Endometrium (tissue), 2 donors: ENCODE data around the gene EEPD1.
"Not testable (repeated sequence)": the region's sequence is repeated elsewhere in the genome, so short reads cannot be mapped to it uniquely, and the experiment has no call there.

Experiments
- FAIRE-seq: peaks from 2 replicates; lab custom pipeline; 2012; peaks lifted over from hg19 to GRCh38; lab: Jason Lieb, UNC
- donor health status: control.
- donor health status: control.

EEPD1 gene

DNA sequence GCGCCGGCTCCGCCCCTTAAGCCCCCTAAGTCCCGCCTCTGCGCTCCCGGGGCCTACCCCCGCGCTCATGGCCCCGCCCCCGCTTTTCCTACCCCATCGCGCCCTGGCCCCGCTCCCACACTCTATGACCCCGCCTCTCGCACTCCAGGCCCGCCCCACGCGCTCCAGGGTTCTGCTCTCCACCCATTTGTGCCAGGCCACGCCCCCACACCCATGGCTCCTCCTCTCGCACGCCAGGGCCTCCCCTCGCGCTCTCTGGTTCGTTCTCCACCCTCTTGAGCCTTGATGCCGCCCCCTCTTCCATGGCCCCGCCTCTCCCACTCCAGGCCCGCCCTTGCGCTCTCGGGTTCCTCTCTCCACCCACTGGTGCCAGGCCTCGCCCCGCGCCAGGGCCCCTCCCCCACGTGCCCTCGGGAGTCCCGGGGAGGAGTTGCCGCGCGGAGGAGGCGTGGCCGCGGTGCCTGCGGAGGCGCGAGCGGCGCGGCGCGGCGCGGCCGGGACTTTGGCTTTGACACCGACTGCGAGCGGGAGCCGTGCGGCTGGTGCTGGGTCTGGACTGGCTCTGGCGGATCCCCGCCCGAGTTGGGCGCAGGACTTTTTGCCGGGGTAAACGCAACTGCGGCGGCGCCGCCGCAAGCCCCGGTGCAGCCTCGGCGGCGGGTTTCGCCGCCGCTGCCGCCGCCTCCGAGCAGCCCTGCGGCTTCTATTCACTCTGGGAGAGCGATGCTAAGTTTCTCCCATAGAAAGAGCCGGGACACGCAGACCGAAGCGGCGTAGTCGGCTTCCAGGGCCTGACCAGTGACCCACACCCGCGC, at the start of gene EEPD1:
TSS of gene EEPD1 (plus strand) at position 499 of the 815 bp plus-strand sequence. CDS start 1,071 bp downstream, outside the sequence.
- FAIRE-seq: peak; percentile 98

DNA sequence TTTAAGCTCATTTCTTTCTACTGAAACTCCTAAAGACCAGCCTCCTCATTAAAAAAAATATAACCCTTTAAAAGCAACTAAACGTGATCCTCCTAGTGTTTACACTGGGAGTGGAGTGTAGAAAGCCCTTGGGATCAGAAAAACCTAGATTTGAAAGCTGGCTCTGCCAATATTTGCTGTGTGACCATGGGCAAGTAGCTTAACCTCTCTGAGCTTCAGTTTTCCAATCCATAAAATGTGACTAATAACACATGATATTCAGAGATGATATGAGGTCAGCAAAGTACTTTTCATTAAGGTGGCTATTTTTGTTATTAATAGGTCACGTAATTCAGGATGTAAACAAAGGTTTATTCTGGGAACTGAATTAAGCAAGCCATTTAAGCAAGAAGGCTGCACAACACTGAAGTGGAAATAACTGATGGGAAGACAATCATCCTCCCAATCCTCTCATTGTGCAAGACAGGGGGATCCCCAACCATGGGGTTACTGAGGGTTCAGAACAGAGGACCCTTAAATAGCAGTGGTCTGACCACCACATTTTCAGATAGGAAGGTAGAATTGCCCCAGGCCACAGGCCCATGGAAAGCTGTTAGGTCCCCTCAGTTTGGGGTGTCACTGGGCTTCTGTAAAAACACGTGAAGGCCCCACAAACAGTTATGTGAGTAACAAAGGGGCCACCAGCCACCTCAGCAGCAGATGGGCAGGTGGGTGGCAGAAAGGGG, 49.1 kb upstream of the EEPD1 start:
- FAIRE-seq: no peak

GRCh38 chr7:36106972-36107908, 45.8 kb upstream of the EEPD1 start:
- not testable (repeated sequence) for FAIRE-seq

- no peak for FAIRE-seq
Measured at GRCh38 chr7:36107926-36108631, 45.0 kb upstream of the EEPD1 start.

DNA sequence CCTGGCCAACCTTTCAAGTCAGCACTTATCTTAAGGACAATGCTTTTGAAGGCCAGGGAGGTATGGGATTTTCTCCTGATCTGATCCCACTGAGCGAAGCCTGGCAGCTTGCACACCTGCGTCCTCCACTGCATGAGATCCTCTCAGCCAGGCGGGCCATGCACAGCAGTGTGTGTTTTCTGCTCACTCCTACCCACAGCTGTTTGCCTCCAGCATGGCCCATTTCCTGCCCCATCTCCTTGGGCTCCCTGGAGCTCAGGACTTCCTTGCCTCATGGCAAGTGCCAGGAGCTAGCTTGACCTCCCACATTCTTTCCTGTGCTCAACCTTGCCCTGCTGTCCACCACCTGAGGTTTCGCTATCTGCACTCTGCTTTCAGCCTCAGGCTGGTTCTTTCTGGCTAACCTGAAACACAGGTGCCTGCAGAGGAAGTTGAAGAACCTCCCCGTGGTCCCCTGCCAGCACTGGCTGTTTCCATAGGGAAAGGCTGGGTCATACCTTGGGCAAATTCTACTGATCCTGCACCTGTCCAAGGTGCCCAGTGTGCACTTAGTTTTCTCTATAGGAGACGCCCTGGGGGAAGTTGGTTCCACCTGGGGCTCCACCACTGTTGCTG, 43.9 kb upstream of the EEPD1 start:
- FAIRE-seq: no peak

DNA sequence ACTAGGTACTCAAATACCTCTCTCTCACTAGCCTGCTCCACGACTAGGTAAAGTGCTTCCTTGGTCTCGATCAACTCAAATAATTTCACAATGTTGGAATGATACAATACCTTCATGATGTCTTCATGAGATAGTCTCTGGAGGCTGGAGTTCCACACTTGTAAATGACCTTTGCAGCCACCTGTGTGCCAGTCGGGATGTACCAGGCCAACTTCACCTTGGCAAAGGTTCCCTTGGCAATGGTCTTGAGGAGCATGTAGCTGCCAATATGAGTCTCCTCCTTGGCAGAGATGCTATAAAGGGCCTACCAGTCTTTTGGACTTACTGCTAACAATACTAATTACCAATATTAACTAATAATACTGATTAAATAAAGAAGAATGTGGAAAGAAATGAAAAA, 42.5 kb upstream of the EEPD1 start:
- no peak for FAIRE-seq

GRCh38 chr7:36112969-36113368, 40.1 kb upstream of the EEPD1 start:
- no peak for FAIRE-seq

GRCh38 chr7:36114355-36114754, 38.7 kb upstream of the EEPD1 start:
- FAIRE-seq: no peak

DNA sequence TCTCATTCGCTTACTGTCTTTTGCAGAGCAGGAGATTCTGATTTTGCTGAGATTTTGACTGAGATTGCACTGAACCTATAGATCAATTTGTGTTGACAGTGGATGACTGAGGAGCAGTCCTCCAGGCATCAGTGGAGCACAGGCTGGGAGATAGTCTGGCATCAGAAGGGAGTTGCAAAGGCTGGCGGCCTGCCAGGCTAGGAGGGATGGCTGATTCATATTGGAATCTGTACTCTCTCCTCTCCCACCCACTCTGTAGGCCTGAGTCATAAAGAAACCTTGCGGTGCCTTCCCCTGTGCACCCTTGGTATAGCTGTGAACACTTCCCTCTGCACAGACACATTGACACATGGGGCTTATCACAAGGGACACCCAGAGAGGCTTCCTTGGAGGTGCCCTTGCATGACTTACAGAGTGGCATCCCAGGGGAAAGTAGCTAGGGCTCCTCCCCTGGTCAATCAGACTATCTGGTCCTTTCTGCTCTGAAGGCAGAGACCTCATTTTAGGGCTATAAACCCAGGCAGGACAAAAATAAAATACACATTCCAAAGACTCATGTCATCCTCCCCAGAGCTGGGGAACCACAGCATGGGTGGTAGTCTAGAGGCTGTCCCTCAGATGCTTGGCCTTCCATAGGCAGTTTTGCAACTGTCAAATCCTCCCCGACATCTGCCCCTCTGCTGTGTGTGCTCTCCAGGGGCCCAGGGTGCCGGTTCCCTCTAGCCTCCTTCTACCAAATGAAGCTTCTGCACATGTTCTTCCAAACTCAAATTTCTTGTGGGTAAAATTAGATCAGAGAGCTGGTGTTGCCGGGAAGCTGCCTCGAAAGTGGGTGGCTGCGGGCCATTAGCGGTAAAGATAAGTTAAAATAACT, 37.4 kb upstream of the EEPD1 start:
- FAIRE-seq: no peak

GRCh38 chr7:36116347-36117202, 36.5 kb upstream of the EEPD1 start:
- FAIRE-seq: no peak

- no peak for FAIRE-seq
Measured at GRCh38 chr7:36117203-36117840, 35.7 kb upstream of the EEPD1 start.

DNA sequence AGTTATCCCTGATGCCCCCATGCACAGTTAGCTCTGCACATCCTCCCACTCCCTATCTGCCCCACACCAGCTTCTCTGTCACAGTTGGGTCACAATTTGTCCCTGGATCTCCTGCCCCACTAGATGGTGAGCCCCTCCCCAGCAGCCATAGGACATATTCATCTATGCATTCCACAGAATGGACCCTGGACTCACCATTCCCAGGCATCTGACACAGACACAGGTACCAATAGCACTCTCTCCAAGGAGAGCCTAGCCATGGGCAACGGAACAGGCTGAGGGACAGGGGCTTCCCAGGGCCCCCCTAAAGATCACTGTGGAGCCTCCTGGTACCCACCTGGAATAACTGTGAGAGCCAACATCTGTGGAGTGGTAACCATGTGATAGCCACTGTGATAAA, 34.7 kb upstream of the EEPD1 start:
- FAIRE-seq: no peak

GRCh38 chr7:36119005-36119706, 33.9 kb upstream of the EEPD1 start:
- no peak for FAIRE-seq

- not testable (repeated sequence) for FAIRE-seq
Measured at GRCh38 chr7:36119983-36120646, 32.9 kb upstream of the EEPD1 start.

DNA sequence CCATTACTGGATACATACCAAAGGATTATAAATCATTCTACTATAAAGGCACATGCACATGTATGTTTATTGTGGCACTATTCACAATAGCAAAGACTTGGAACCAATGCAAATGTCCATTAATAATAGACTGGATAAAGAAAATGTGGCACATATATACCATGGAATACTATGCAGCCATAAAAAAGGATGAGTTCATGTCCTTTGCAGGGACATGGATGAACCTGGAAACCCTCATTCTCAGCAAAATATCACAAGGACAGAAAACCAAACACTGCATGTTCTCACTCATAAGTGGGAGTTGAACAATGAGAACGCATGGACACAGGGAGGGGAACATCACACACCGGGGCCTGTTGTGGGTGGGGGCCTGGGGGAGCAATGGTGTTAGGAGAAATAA, 27.4 kb upstream of the EEPD1 start:
- FAIRE-seq: not testable (repeated sequence)

GRCh38 chr7:36127075-36127740, 25.8 kb upstream of the EEPD1 start:
- no peak for FAIRE-seq
